ENCODE measurements around the gene ULBP2.
"Not testable (repeated sequence)": the region's sequence is repeated elsewhere in the genome, so short reads cannot be mapped to it uniquely, and the experiment has no call there.

DNA sequence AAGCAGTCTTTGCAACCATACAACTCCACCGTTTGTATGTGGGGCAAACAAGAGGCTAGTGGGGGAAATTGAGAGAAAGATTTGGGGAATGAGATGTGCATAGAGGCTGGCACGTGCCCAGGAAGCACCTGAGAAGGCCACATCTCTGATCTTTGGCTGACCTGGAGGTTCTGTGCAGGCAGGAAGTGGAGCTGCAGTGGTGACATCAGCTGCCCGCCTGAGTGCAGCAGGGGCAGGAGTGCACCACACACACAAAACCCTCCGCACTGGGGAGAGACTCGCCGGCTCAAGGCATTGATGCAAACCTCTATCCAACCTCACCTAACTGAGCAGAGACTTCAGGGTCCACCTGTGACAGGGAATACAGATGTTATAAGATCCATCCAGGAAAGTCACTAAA, 32.6 kb downstream of the ULBP2 start:
- TF ChIP-seq, protein P1, sequence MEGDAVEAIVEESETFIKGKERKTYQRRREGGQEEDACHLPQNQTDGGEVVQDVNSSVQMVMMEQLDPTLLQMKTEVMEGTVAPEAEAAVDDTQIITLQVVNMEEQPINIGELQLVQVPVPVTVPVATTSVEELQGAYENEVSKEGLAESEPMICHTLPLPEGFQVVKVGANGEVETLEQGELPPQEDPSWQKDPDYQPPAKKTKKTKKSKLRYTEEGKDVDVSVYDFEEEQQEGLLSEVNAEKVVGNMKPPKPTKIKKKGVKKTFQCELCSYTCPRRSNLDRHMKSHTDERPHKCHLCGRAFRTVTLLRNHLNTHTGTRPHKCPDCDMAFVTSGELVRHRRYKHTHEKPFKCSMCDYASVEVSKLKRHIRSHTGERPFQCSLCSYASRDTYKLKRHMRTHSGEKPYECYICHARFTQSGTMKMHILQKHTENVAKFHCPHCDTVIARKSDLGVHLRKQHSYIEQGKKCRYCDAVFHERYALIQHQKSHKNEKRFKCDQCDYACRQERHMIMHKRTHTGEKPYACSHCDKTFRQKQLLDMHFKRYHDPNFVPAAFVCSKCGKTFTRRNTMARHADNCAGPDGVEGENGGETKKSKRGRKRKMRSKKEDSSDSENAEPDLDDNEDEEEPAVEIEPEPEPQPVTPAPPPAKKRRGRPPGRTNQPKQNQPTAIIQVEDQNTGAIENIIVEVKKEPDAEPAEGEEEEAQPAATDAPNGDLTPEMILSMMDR (IDR thresholded peaks at IDR 0.05), result not testable (repeated sequence)
- TF ChIP-seq POLR2A (IDR thresholded peaks at IDR 0.05), result not testable (repeated sequence)
